HCT116 (cell line): ENCODE data around the gene SAMD10.

Experiments
- EZH2 ChIP-seq: fragments of 200-600 bp; sonication (generic); IDR thresholded peaks from 2 replicates; pipeline ENCODE4 v1.6.1; 2017; ENCODE audit warnings: antibody characterized with exemption, mixed run types
- EZH2phosphoT487 ChIP-seq: fragments of 200-600 bp; IDR thresholded peaks from 2 replicates; pipeline ENCODE4 v1.6.1; 2018; ENCODE audit warnings: antibody characterized with exemption, borderline replicate concordance
- FOSL1 ChIP-seq: IDR thresholded peaks from 2 replicates; pipeline ENCODE4 v1.6.1; 2012; ENCODE audit warnings: low read depth
- POLR2A ChIP-seq: IDR thresholded peaks from 2 replicates; pipeline ENCODE4 v1.7.0; 2011; ENCODE audit warnings: borderline replicate concordance; ENCODE audit not compliant: insufficient read depth, insufficient read length; ENCODE audit errors: extremely low read depth
- POLR2AphosphoS5 ChIP-seq: IDR thresholded peaks from 2 replicates; pipeline ENCODE4 v1.6.1; 2011; ENCODE audit warnings: mild to moderate bottlenecking, low read depth, low read length, moderate library complexity
- RAD21 ChIP-seq: IDR thresholded peaks from 2 replicates; pipeline ENCODE4 v1.6.1; 2012; ENCODE audit warnings: low read depth, mild to moderate bottlenecking
- TCF7L2 ChIP-seq: IDR thresholded peaks from 2 replicates; pipeline ENCODE4 v1.7.0; 2011; ENCODE audit warnings: borderline replicate concordance, inconsistent platforms; ENCODE audit not compliant: insufficient read depth, insufficient read length; ENCODE audit errors: extremely low read depth
- YY1 ChIP-seq: IDR thresholded peaks from 2 replicates; pipeline ENCODE4 v1.6.1; 2011; ENCODE audit warnings: low read length, low read depth, moderate library complexity, mild to moderate bottlenecking; ENCODE audit not compliant: insufficient replicate concordance; ENCODE audit errors: extremely low read depth
- TF ChIP-seq, protein P1 (sequence below), 3 experiments: fragments of 200-600 bp in 1 of 3; sonication (generic) in 1 of 3; IDR thresholded peaks in 2 of 3; conservative IDR thresholded peaks in 1 of 3; 2 replicates each; pipeline ENCODE4 v1.5.1; 2012 to 2017; ENCODE audit warnings: low read depth in 2 of 3, low read length in 2 of 3, antibody characterized with exemption in 1 of 3, borderline replicate concordance in 1 of 3, control low read depth in 1 of 3, mild to moderate bottlenecking in 1 of 3, mixed read lengths in 1 of 3, mixed run types in 1 of 3, moderate library complexity in 1 of 3; ENCODE audit not compliant: insufficient read depth in 1 of 3
- TF ChIP-seq, protein P2 (sequence below): IDR thresholded peaks from 2 replicates; pipeline ENCODE4 v1.6.1; 2012; ENCODE audit warnings: low read depth
- TF ChIP-seq, protein P3 (sequence below): IDR thresholded peaks from 2 replicates; pipeline ENCODE4 v1.6.1; 2012

DNA sequence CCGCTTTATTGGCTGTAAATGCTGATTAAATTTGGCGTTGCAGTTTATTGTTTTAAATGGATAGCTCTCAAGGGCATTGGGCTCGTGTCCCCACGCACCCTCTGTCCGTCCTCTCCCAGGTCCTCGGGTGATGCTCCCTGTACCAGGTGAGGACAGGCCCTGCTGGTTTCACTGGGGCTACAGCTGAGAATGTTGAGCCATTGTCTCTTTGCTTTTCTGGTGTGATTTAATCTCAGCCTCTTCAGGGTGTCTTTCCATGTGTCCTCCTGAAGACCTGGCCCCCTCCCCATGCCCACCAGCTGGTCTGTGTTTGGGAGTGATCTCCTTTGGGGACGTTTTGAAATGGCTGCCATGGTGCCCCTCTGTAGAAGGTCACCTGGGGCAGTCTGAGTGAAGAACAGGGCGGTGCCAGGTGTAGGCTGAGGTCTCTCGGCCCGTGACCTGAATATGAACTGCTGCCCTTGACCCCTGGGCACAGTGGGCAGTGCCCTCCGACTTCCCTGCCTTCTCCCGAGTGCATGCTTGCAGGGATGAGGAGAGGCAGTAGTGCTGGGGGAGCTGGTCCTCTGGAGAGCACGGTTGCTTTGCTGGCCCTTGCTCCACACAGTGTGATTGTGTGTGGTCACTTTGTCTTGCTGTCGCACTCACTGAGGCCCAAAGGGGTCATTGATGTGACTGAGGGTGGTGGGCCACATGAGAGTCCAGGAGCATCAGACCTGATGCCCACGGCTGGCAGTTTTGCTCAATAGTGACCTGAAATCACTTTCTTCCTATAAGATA, 44.1 kb upstream of the SAMD10 start:
- TF ChIP-seq, protein P1, sequence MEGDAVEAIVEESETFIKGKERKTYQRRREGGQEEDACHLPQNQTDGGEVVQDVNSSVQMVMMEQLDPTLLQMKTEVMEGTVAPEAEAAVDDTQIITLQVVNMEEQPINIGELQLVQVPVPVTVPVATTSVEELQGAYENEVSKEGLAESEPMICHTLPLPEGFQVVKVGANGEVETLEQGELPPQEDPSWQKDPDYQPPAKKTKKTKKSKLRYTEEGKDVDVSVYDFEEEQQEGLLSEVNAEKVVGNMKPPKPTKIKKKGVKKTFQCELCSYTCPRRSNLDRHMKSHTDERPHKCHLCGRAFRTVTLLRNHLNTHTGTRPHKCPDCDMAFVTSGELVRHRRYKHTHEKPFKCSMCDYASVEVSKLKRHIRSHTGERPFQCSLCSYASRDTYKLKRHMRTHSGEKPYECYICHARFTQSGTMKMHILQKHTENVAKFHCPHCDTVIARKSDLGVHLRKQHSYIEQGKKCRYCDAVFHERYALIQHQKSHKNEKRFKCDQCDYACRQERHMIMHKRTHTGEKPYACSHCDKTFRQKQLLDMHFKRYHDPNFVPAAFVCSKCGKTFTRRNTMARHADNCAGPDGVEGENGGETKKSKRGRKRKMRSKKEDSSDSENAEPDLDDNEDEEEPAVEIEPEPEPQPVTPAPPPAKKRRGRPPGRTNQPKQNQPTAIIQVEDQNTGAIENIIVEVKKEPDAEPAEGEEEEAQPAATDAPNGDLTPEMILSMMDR (IDR thresholded peaks at IDR 0.05 in 2 of 3, conservative IDR thresholded peaks at IDR 0.05 in 1 of 3; ENCODE audit: borderline replicate concordance in 1 of 3, insufficient read depth in 1 of 3, low read depth in 2 of 3, low read length in 2 of 3): no peak
- TF ChIP-seq, protein P2, sequence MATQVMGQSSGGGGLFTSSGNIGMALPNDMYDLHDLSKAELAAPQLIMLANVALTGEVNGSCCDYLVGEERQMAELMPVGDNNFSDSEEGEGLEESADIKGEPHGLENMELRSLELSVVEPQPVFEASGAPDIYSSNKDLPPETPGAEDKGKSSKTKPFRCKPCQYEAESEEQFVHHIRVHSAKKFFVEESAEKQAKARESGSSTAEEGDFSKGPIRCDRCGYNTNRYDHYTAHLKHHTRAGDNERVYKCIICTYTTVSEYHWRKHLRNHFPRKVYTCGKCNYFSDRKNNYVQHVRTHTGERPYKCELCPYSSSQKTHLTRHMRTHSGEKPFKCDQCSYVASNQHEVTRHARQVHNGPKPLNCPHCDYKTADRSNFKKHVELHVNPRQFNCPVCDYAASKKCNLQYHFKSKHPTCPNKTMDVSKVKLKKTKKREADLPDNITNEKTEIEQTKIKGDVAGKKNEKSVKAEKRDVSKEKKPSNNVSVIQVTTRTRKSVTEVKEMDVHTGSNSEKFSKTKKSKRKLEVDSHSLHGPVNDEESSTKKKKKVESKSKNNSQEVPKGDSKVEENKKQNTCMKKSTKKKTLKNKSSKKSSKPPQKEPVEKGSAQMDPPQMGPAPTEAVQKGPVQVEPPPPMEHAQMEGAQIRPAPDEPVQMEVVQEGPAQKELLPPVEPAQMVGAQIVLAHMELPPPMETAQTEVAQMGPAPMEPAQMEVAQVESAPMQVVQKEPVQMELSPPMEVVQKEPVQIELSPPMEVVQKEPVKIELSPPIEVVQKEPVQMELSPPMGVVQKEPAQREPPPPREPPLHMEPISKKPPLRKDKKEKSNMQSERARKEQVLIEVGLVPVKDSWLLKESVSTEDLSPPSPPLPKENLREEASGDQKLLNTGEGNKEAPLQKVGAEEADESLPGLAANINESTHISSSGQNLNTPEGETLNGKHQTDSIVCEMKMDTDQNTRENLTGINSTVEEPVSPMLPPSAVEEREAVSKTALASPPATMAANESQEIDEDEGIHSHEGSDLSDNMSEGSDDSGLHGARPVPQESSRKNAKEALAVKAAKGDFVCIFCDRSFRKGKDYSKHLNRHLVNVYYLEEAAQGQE: no peak
- TF ChIP-seq POLR2A (no peak), EZH2 (no peak), EZH2phosphoT487 (no peak), POLR2AphosphoS5 (no peak), RAD21 (no peak), TCF7L2 (no peak), FOSL1 (no peak), YY1 (no peak)
- TF ChIP-seq, protein P3, sequence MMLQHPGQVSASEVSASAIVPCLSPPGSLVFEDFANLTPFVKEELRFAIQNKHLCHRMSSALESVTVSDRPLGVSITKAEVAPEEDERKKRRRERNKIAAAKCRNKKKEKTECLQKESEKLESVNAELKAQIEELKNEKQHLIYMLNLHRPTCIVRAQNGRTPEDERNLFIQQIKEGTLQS: no peak
